ENCODE results near the gene PLEKHG4B.

Gene PLEKHG4B

GRCh38 chr5:129148-129547 is 37.2 kb downstream of the PLEKHG4B start:
- no peak for DNase-seq (ENCODE audit: extremely low spot score)
- POLR2A ChIA-PET: no interaction called here
- CTCF ChIA-PET: interaction anchor here (1.4 kb wide), 1 partner anchor 10 kb away, joined by 3 read pairs; no protein-coding TSS in a partner anchor
- no peak for TF ChIP-seq CTCF (IDR thresholded peaks at IDR 0.05; ENCODE audit: control extremely low read depth, extremely low read depth, low read depth, missing control alignments)

- ChIA-PET CTCF (interaction anchor here (0.7 to 1.4 kb wide), 2 partner anchors 9 to 449 kb away, joined by 3 read pairs; no protein-coding TSS in a partner anchor), POLR2A (no interaction called here)
- DNase-seq (ENCODE audit: extremely low spot score): no peak
- no peak for TF ChIP-seq CTCF (IDR thresholded peaks at IDR 0.05; ENCODE audit: control extremely low read depth, extremely low read depth, low read depth, missing control alignments)
Observed at GRCh38 chr5:129820-130219, 37.9 kb downstream of the PLEKHG4B start.

- POLR2A ChIA-PET: no interaction called here
- no peak for DNase-seq (ENCODE audit: extremely low spot score)
- CTCF ChIA-PET: interaction anchor here (0.8 to 1.8 kb wide), 3 partner anchors 8 to 15 kb away, joined by 3 to 5 read pairs (median 3); no protein-coding TSS in a partner anchor
- TF ChIP-seq CTCF (IDR thresholded peaks at IDR 0.05; ENCODE audit: control extremely low read depth, extremely low read depth, low read depth, missing control alignments): no peak
Observed at GRCh38 chr5:130601-131131, 38.7 kb downstream of the PLEKHG4B start.

GRCh38 chr5:136901-137300 is 44.9 kb downstream of the PLEKHG4B start:
- ChIA-PET POLR2A (no interaction called here), CTCF (interaction anchor here (0.8 kb wide), 1 partner anchor 21 kb away, joined by 3 read pairs; no protein-coding TSS in a partner anchor)
- no peak for DNase-seq (ENCODE audit: extremely low spot score)
- TF ChIP-seq CTCF (IDR thresholded peaks at IDR 0.05; ENCODE audit: control extremely low read depth, extremely low read depth, low read depth, missing control alignments): no peak

- POLR2A ChIA-PET: no interaction called here
- no peak for DNase-seq (ENCODE audit: extremely low spot score)
- CTCF ChIA-PET: no interaction called here
- no peak for TF ChIP-seq CTCF (IDR thresholded peaks at IDR 0.05; ENCODE audit: control extremely low read depth, extremely low read depth, low read depth, missing control alignments)
Observed at GRCh38 chr5:137741-138140, 45.8 kb downstream of the PLEKHG4B start.

- POLR2A ChIA-PET: interaction anchor here (0.6 kb wide), 1 partner anchor 527 kb away, joined by 6 read pairs; no protein-coding TSS in a partner anchor
- no peak for TF ChIP-seq CTCF (IDR thresholded peaks at IDR 0.05; ENCODE audit: control extremely low read depth, extremely low read depth, low read depth, missing control alignments)
- no peak for DNase-seq (ENCODE audit: extremely low spot score)
- CTCF ChIA-PET: interaction anchor here (0.7 to 1.9 kb wide), 3 partner anchors 9 to 50 kb away, joined by 3 to 4 read pairs (median 3); no protein-coding TSS in a partner anchor
Observed at GRCh38 chr5:138936-139335, 47.0 kb downstream of the PLEKHG4B start.
